ENCODE results near the gene RNASE7.

The RNASE7 gene

GRCh38 chr14:21042918-21043317, 756 bp downstream of the RNASE7 start:
- Histone ChIP-seq H3K27ac (ENCODE audit: low read depth in 2 of 2, low read length in 2 of 2) (peak overlapping the region in 1 of 2 donors; percentile 24), H3K36me3 (ENCODE audit: control insufficient read depth in 2 of 2, insufficient read depth in 2 of 2, low read length in 2 of 2) (no peaks in the 10 kb centered on the region), H3K4me1 (ENCODE audit: control insufficient read depth in 2 of 2, insufficient read depth in 2 of 2, low read length in 2 of 2) (peaks cover 25 to 34% of the 10 kb centered on the region in 2 donors), H3K9ac (ENCODE audit: low read depth in 1 of 2, low read length in 2 of 2) (no peak overlapping the region), H3K4me3 (ENCODE audit: low read length in 2 of 2) (no peak overlapping the region), H3K27me3 (ENCODE audit: control insufficient read depth in 2 of 2, insufficient read depth in 2 of 2, low read length in 2 of 2) (no peaks in the 10 kb centered on the region), H3K9me3 (ENCODE audit: control insufficient read depth in 2 of 2, low read length in 2 of 2) (no peaks in the 10 kb centered on the region)

DNA sequence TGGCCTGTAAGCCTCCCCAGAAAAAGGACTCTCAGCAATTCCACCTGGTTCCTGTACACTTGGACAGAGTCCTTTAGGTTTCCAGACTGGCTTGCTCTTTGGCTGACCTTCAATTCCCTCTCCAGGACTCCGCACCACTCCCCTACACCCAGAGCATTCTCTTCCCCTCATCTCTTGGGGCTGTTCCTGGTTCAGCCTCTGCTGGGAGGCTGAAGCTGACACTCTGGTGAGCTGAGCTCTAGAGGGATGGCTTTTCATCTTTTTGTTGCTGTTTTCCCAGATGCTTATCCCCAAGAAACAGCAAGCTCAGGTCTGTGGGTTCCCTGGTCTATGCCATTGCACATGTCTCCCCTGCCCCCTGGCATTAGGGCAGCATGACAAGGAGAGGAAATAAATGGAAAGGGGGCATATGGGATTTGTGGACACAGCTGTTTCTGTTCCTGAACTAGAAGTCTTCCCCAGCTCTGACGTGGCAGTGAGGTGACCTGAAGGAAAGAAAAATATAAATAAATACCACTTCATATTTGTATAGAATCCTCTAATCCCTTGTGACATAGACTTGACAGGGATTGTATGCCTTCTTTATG, 1.3 kb downstream of the RNASE7 start:
- H3K4me3 ChIP-seq (ENCODE audit: low read length in 2 of 2), result no peak overlapping the region
- H3K27me3 ChIP-seq (ENCODE audit: control insufficient read depth in 2 of 2, insufficient read depth in 2 of 2, low read length in 2 of 2), result no peaks in the 10 kb centered on the region
- no peak overlapping the region for H3K9ac ChIP-seq (ENCODE audit: low read depth in 1 of 2, low read length in 2 of 2)
- no peaks in the 10 kb centered on the region for H3K9me3 ChIP-seq (ENCODE audit: control insufficient read depth in 2 of 2, low read length in 2 of 2)
- no peaks in the 10 kb centered on the region for H3K36me3 ChIP-seq (ENCODE audit: control insufficient read depth in 2 of 2, insufficient read depth in 2 of 2, low read length in 2 of 2)
- peaks cover 23 to 32% of the 10 kb centered on the region in 2 donors for H3K4me1 ChIP-seq (ENCODE audit: control insufficient read depth in 2 of 2, insufficient read depth in 2 of 2, low read length in 2 of 2)
- H3K27ac ChIP-seq (ENCODE audit: low read depth in 2 of 2, low read length in 2 of 2), result peak overlapping the region; percentile 24 to 30

GRCh38 chr14:21043974-21044618, 1.9 kb downstream of the RNASE7 start:
- no peaks in the 10 kb centered on the region for H3K36me3 ChIP-seq (ENCODE audit: control insufficient read depth in 2 of 2, insufficient read depth in 2 of 2, low read length in 2 of 2)
- no peak overlapping the region for H3K4me3 ChIP-seq (ENCODE audit: low read length in 2 of 2)
- peak overlapping the region; percentile 30 to 39 for H3K27ac ChIP-seq (ENCODE audit: low read depth in 2 of 2, low read length in 2 of 2)
- H3K27me3 ChIP-seq (ENCODE audit: control insufficient read depth in 2 of 2, insufficient read depth in 2 of 2, low read length in 2 of 2), result no peaks in the 10 kb centered on the region
- no peaks in the 10 kb centered on the region for H3K9me3 ChIP-seq (ENCODE audit: control insufficient read depth in 2 of 2, low read length in 2 of 2)
- peaks cover 20 to 26% of the 10 kb centered on the region in 2 donors for H3K4me1 ChIP-seq (ENCODE audit: control insufficient read depth in 2 of 2, insufficient read depth in 2 of 2, low read length in 2 of 2)
- H3K9ac ChIP-seq (ENCODE audit: low read depth in 1 of 2, low read length in 2 of 2), result peak overlapping the region in 1 of 2 donors; percentile 14

DNA sequence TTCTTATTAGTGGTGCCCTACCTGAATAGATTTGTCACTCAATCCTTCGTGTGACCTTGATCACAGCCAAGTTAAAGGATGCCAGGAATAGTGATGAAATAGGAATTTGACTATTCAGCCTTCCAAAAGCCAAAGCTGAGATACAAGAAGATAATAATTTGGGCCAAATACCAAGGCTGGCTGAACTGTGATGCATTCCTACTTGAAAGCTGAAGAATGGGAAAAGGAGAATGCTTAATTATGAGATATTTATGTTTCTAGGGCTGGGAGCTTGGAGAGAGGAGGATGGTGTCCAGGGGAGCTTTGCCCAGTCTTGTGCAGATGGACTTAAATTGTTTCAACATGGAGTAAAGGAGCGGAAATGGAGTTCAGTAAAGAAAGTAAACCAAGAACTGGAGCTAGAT, 5.2 kb downstream of the RNASE7 start:
- Histone ChIP-seq H3K27ac (ENCODE audit: low read depth in 2 of 2, low read length in 2 of 2) (no peak overlapping the region), H3K9me3 (ENCODE audit: control insufficient read depth in 2 of 2, low read length in 2 of 2) (no peaks in the 10 kb centered on the region), H3K4me1 (ENCODE audit: control insufficient read depth in 2 of 2, insufficient read depth in 2 of 2, low read length in 2 of 2) (peaks cover 14 to 17% of the 10 kb centered on the region in 2 donors), H3K36me3 (ENCODE audit: control insufficient read depth in 2 of 2, insufficient read depth in 2 of 2, low read length in 2 of 2) (no peaks in the 10 kb centered on the region), H3K9ac (ENCODE audit: low read depth in 1 of 2, low read length in 2 of 2) (no peak overlapping the region), H3K27me3 (ENCODE audit: control insufficient read depth in 2 of 2, insufficient read depth in 2 of 2, low read length in 2 of 2) (no peaks in the 10 kb centered on the region), H3K4me3 (ENCODE audit: low read length in 2 of 2) (no peak overlapping the region)

DNA sequence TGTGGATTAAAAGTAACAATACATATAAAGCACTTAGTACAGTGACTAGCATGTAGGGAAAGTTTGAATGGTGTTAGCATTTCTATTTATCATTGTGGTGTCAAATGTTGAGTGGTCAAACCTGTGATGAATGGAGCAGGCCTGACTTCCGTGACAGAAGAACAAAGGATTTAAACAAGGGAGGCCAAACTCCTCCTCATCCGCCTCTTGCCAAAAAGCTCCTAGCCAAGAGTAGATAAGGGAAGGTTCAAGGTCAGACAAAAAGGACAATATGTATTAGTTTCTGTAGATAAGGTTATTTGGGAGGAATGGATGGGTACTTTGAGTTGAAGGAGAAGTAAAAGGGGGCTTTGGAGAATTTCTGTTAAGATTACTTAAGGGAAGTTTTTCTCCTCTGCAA, 6.5 kb downstream of the RNASE7 start:
- Histone ChIP-seq H3K27me3 (ENCODE audit: control insufficient read depth in 2 of 2, insufficient read depth in 2 of 2, low read length in 2 of 2) (no peaks in the 10 kb centered on the region), H3K9ac (ENCODE audit: low read depth in 1 of 2, low read length in 2 of 2) (no peak overlapping the region), H3K4me1 (ENCODE audit: control insufficient read depth in 2 of 2, insufficient read depth in 2 of 2, low read length in 2 of 2) (peaks cover 5 to 9% of the 10 kb centered on the region in 2 donors), H3K27ac (ENCODE audit: low read depth in 2 of 2, low read length in 2 of 2) (no peak overlapping the region), H3K9me3 (ENCODE audit: control insufficient read depth in 2 of 2, low read length in 2 of 2) (no peaks in the 10 kb centered on the region), H3K36me3 (ENCODE audit: control insufficient read depth in 2 of 2, insufficient read depth in 2 of 2, low read length in 2 of 2) (no peaks in the 10 kb centered on the region), H3K4me3 (ENCODE audit: low read length in 2 of 2) (no peak overlapping the region)

GRCh38 chr14:21049271-21049673, 7.1 kb downstream of the RNASE7 start:
- Histone ChIP-seq H3K9ac (ENCODE audit: low read depth in 1 of 2, low read length in 2 of 2) (no peak overlapping the region), H3K27me3 (ENCODE audit: control insufficient read depth in 2 of 2, insufficient read depth in 2 of 2, low read length in 2 of 2) (no peaks in the 10 kb centered on the region), H3K36me3 (ENCODE audit: control insufficient read depth in 2 of 2, insufficient read depth in 2 of 2, low read length in 2 of 2) (no peaks in the 10 kb centered on the region), H3K9me3 (ENCODE audit: control insufficient read depth in 2 of 2, low read length in 2 of 2) (no peaks in the 10 kb centered on the region), H3K4me3 (ENCODE audit: low read length in 2 of 2) (no peak overlapping the region), H3K27ac (ENCODE audit: low read depth in 2 of 2, low read length in 2 of 2) (no peak overlapping the region), H3K4me1 (ENCODE audit: control insufficient read depth in 2 of 2, insufficient read depth in 2 of 2, low read length in 2 of 2) (peaks cover 6 to 11% of the 10 kb centered on the region in 2 donors)

GRCh38 chr14:21050597-21050996, 8.4 kb downstream of the RNASE7 start:
- H3K4me1 ChIP-seq (ENCODE audit: control insufficient read depth in 2 of 2, insufficient read depth in 2 of 2, low read length in 2 of 2), result peaks cover 6 to 23% of the 10 kb centered on the region in 2 donors
- H3K4me3 ChIP-seq (ENCODE audit: low read length in 2 of 2), result no peak overlapping the region
- no peak overlapping the region for H3K27ac ChIP-seq (ENCODE audit: low read depth in 2 of 2, low read length in 2 of 2)
- H3K27me3 ChIP-seq (ENCODE audit: control insufficient read depth in 2 of 2, insufficient read depth in 2 of 2, low read length in 2 of 2), result no peaks in the 10 kb centered on the region
- H3K9ac ChIP-seq (ENCODE audit: low read depth in 1 of 2, low read length in 2 of 2), result no peak overlapping the region
- no peaks in the 10 kb centered on the region for H3K9me3 ChIP-seq (ENCODE audit: control insufficient read depth in 2 of 2, low read length in 2 of 2)
- H3K36me3 ChIP-seq (ENCODE audit: control insufficient read depth in 2 of 2, insufficient read depth in 2 of 2, low read length in 2 of 2), result no peaks in the 10 kb centered on the region

- Histone ChIP-seq H3K4me1 (ENCODE audit: control insufficient read depth in 2 of 2, insufficient read depth in 2 of 2, low read length in 2 of 2) (peaks cover 17 to 30% of the 10 kb centered on the region in 2 donors), H3K4me3 (ENCODE audit: low read length in 2 of 2) (no peak overlapping the region), H3K27ac (ENCODE audit: low read depth in 2 of 2, low read length in 2 of 2) (peak overlapping the region; percentile 72 to 83), H3K36me3 (ENCODE audit: control insufficient read depth in 2 of 2, insufficient read depth in 2 of 2, low read length in 2 of 2) (no peaks in the 10 kb centered on the region), H3K27me3 (ENCODE audit: control insufficient read depth in 2 of 2, insufficient read depth in 2 of 2, low read length in 2 of 2) (no peaks in the 10 kb centered on the region), H3K9ac (ENCODE audit: low read depth in 1 of 2, low read length in 2 of 2) (no peak overlapping the region), H3K9me3 (ENCODE audit: control insufficient read depth in 2 of 2, low read length in 2 of 2) (no peaks in the 10 kb centered on the region)
Measured at GRCh38 chr14:21053184-21054122, 11.3 kb downstream of the RNASE7 start.

DNA sequence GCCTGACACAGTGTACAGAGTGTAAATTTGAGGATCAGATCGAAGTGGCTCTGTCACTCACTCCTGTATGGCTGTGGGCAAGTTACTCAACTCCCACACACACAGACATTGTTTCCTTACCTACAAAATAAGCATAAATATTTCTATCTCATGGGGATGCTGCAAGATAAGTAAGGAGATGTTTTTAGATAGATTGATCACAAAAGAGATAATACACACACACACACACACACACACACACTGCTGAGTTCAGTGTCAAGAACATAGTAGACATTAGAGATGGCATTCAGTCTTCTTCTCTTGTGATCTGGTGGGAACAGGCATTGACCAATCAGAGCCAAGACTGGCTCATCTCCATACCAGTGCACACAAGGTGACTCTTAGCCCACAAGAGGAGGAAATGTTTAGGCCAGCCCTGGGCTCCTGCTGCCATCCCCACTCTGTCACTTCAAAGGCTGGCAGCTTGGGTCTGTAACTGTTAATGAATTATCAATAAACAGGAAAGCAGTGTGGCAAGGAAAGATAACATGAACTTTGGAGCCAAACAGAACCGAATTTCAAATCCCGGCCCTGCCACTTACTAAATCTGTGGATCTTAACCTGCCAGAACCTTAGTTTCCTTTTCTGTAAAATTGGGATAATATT, 12.1 kb downstream of the RNASE7 start:
- no peaks in the 10 kb centered on the region for H3K27me3 ChIP-seq (ENCODE audit: control insufficient read depth in 2 of 2, insufficient read depth in 2 of 2, low read length in 2 of 2)
- peaks cover 20 to 30% of the 10 kb centered on the region in 2 donors for H3K4me1 ChIP-seq (ENCODE audit: control insufficient read depth in 2 of 2, insufficient read depth in 2 of 2, low read length in 2 of 2)
- no peaks in the 10 kb centered on the region for H3K9me3 ChIP-seq (ENCODE audit: control insufficient read depth in 2 of 2, low read length in 2 of 2)
- H3K9ac ChIP-seq (ENCODE audit: low read depth in 1 of 2, low read length in 2 of 2), result peak overlapping the region in 1 of 2 donors; percentile 15
- H3K27ac ChIP-seq (ENCODE audit: low read depth in 2 of 2, low read length in 2 of 2), result peak overlapping the region; percentile 83 to 84
- H3K36me3 ChIP-seq (ENCODE audit: control insufficient read depth in 2 of 2, insufficient read depth in 2 of 2, low read length in 2 of 2), result no peaks in the 10 kb centered on the region
- no peak overlapping the region for H3K4me3 ChIP-seq (ENCODE audit: low read length in 2 of 2)

Measured in mucosa of rectum (tissue), 2 donors.